AG09309 (cell line): Measurements from ENCODE around the gene CLIP1.
"Not testable (repeated sequence)": the region's sequence is repeated elsewhere in the genome, so short reads cannot be mapped to it uniquely, and the experiment has no call there.

Experiments used
- DNase-seq: peaks from one replicate; pipeline ENCODE4 v3.0.0-alpha.2; 2010; ENCODE audit warnings: low read depth
- H3K4me3 ChIP-seq: 2 replicates; pipeline ENCODE4 v1.5.1; 2011; ENCODE audit warnings: mild to moderate bottlenecking, low read depth, low read length, moderate library complexity; ENCODE audit not compliant: control insufficient read depth
- CTCF ChIP-seq: IDR thresholded peaks from 2 replicates; pipeline ENCODE4 v1.5.1; 2011; ENCODE audit warnings: mild to moderate bottlenecking, low read depth, low read length, inconsistent platforms; ENCODE audit not compliant: insufficient read depth, control insufficient read depth; ENCODE audit errors: missing control alignments

CLIP1 gene

GRCh38 chr12:122399592-122400373 lies 22.7 kb downstream of the CLIP1 start:
- TF ChIP-seq CTCF: peak; percentile 69
- H3K4me3 ChIP-seq: no peak overlapping the region
- peak; percentile 88 for DNase-seq

GRCh38 chr12:122399254-122399591 lies 23.2 kb downstream of the CLIP1 start:
- no peak for DNase-seq
- TF ChIP-seq CTCF: no peak
- no peak overlapping the region for H3K4me3 ChIP-seq

- DNase-seq, H3K4me3 ChIP-seq: not testable (repeated sequence)
Observed at GRCh38 chr12:122397981-122398380, 24.5 kb downstream of the CLIP1 start.

- DNase-seq: peak; percentile 31
Observed at GRCh38 chr12:122395319-122395718, 27.1 kb downstream of the CLIP1 start.

GRCh38 chr12:122394626-122395194 lies 27.8 kb downstream of the CLIP1 start:
- DNase-seq: no peak
- TF ChIP-seq CTCF: no peak
- no peak overlapping the region for H3K4me3 ChIP-seq

More at GRCh38 chr12:122395319-122395718, 27.1 kb downstream of the CLIP1 start:
- H3K4me3 ChIP-seq: no peak overlapping the region
- TF ChIP-seq CTCF: no peak

GRCh38 chr12:122393817-122394216 lies 28.7 kb downstream of the CLIP1 start:
- DNase-seq: no peak
- H3K4me3 ChIP-seq: no peak overlapping the region
- no peak for TF ChIP-seq CTCF

GRCh38 chr12:122392411-122392810 lies 30.1 kb downstream of the CLIP1 start:
- no peak overlapping the region for H3K4me3 ChIP-seq
- DNase-seq: no peak

More at GRCh38 chr12:122392411-122392810, 30.1 kb downstream of the CLIP1 start:
- no peak for TF ChIP-seq CTCF
